ENCODE results near the gene DSCAM.

DSCAM gene

DNA sequence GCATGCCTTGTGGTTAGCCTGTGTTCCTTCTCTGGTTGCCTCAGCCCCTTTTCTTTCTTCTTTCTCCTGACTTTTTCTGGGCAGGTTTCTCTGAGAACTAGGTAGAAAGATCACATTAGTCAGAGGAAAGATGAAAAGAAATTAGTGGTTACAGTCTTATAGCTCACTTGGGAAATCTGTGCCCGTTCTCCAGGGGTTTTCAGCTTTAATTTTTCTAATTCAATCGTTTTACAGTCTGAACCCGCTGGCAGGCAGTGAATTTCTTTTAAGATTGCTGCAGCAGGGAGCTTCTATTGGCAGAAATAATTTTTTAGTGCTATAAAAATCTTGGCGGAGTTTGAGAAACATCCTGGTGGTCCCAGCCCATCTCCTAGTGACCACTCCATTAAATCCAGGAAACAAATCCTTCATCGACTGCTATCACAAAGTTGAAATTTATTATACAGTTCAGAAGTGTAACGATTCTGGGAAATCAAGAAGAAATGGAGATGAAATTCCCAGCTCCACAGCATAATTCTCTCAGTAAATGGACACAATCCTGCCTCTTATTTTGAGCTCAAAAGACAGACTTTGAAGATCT, 866.6 kb downstream of the DSCAM start:
- no peak for TF ChIP-seq USF1 (IDR thresholded peaks at IDR 0.05)
- no peak for TF ChIP-seq TAF1 (IDR thresholded peaks at IDR 0.05; ENCODE audit: low read depth)
- no peak for TF ChIP-seq FOXM1 (IDR thresholded peaks at IDR 0.05; ENCODE audit: borderline replicate concordance, low read depth)
- TF ChIP-seq RAD21 (IDR thresholded peaks at IDR 0.05; ENCODE audit: low read depth): no peak
- TF ChIP-seq TCF12 (IDR thresholded peaks at IDR 0.05; ENCODE audit: low read depth): no peak
- TF ChIP-seq, protein P1, sequence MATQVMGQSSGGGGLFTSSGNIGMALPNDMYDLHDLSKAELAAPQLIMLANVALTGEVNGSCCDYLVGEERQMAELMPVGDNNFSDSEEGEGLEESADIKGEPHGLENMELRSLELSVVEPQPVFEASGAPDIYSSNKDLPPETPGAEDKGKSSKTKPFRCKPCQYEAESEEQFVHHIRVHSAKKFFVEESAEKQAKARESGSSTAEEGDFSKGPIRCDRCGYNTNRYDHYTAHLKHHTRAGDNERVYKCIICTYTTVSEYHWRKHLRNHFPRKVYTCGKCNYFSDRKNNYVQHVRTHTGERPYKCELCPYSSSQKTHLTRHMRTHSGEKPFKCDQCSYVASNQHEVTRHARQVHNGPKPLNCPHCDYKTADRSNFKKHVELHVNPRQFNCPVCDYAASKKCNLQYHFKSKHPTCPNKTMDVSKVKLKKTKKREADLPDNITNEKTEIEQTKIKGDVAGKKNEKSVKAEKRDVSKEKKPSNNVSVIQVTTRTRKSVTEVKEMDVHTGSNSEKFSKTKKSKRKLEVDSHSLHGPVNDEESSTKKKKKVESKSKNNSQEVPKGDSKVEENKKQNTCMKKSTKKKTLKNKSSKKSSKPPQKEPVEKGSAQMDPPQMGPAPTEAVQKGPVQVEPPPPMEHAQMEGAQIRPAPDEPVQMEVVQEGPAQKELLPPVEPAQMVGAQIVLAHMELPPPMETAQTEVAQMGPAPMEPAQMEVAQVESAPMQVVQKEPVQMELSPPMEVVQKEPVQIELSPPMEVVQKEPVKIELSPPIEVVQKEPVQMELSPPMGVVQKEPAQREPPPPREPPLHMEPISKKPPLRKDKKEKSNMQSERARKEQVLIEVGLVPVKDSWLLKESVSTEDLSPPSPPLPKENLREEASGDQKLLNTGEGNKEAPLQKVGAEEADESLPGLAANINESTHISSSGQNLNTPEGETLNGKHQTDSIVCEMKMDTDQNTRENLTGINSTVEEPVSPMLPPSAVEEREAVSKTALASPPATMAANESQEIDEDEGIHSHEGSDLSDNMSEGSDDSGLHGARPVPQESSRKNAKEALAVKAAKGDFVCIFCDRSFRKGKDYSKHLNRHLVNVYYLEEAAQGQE (IDR thresholded peaks at IDR 0.05; ENCODE audit: low read depth): no peak
- TF ChIP-seq EP300 (IDR thresholded peaks at IDR 0.05; ENCODE audit: borderline replicate concordance): no peak
- no peak for TF ChIP-seq EGR1 (IDR thresholded peaks at IDR 0.05)
- no peak for TF ChIP-seq ZBTB7A (IDR thresholded peaks at IDR 0.05; ENCODE audit: low read depth)
- TF ChIP-seq TEAD4 (IDR thresholded peaks at IDR 0.05): no peak
- TF ChIP-seq YY1 (IDR thresholded peaks at IDR 0.05; ENCODE audit: low read depth): no peak
- TF ChIP-seq NFIC (IDR thresholded peaks at IDR 0.05): no peak

GRCh38 chr21:39979321-39979720, 867.6 kb downstream of the DSCAM start:
- 0 out of 2 replicates have a peak, but pooled peaks have one; percentile 5 for TF ChIP-seq USF1 (IDR thresholded peaks at IDR 0.05)
- no peak for TF ChIP-seq EP300 (IDR thresholded peaks at IDR 0.05; ENCODE audit: borderline replicate concordance)
- TF ChIP-seq ZBTB7A (IDR thresholded peaks at IDR 0.05; ENCODE audit: low read depth): no peak
- TF ChIP-seq, protein P2, sequence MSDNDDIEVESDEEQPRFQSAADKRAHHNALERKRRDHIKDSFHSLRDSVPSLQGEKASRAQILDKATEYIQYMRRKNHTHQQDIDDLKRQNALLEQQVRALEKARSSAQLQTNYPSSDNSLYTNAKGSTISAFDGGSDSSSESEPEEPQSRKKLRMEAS (IDR thresholded peaks at IDR 0.05): no peak
- no peak for TF ChIP-seq CEBPB (IDR thresholded peaks at IDR 0.05)

DNA sequence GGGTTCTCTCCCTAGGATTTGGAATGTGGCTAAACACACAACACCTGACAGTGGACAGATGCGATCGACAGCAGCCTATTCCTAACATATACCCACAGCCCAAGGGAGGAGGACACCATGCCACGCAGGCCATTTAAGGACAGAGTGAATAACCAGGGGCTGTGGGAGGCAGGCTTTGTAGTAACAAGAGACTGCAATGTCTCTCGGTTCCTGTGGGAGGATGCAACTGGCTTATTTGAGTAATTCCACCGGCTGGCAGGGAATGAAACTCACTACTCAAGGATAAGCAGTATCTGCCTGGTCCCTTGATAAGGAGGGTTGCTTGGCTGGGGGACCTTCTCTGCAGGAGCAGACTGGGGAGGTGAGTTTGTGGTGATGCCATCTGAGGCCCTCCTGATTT, 870.2 kb downstream of the DSCAM start:
- TF ChIP-seq FOXM1 (IDR thresholded peaks at IDR 0.05; ENCODE audit: borderline replicate concordance, low read depth) (no peak), CEBPB (IDR thresholded peaks at IDR 0.05) (no peak)

DNA sequence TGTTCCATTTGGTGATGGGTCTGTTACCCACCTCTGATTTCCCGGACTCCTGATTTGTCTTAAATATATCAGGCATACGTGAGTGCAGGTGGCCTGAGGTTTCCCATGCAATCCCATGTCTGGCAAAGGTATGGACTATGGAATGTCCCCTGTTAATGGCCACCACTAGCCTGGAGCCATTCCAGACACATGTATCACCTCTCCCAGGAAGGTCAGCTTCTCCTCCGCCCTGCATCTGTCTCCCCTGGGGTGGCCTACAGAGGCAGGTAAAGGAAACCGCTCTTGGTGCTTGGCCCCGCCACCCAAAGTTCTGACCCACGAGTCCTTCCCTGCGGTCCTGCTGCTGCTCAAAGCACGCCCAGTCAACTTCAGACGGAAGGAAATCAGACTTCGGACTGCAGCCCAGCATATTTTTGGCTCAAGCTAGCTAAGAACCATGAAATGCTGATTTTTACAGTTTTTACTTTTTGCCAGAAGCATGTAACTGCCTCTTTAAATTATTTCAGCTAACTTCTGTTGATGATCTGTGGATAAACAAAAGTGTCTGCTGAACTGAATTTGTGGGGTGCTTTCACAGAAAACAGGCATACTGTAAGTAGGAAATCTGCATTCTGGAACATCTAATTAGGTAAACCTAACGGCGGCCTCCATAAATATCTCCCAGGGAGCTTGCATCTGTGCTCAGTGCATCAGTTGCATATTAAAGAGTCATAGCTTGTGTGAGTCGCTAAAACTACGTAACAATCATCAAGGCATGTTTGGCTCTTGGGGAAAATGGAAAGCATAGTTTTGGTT, 873.8 kb downstream of the DSCAM start:
- TF ChIP-seq ZBTB7A (IDR thresholded peaks at IDR 0.05; ENCODE audit: low read depth) (no peak), NFIC (IDR thresholded peaks at IDR 0.05) (no peak), CREB1 (IDR thresholded peaks at IDR 0.05; ENCODE audit: low read depth) (no peak), YY1 (IDR thresholded peaks at IDR 0.05; ENCODE audit: low read depth) (no peak), FOXM1 (IDR thresholded peaks at IDR 0.05; ENCODE audit: borderline replicate concordance, low read depth) (no peak), EGR1 (IDR thresholded peaks at IDR 0.05) (no peak), EP300 (IDR thresholded peaks at IDR 0.05; ENCODE audit: borderline replicate concordance) (no peak), TCF12 (IDR thresholded peaks at IDR 0.05; ENCODE audit: low read depth) (no peak), USF1 (IDR thresholded peaks at IDR 0.05) (no peak), CEBPB (IDR thresholded peaks at IDR 0.05) (no peak), RAD21 (IDR thresholded peaks at IDR 0.05; ENCODE audit: low read depth) (no peak), TEAD4 (IDR thresholded peaks at IDR 0.05) (no peak), TAF1 (IDR thresholded peaks at IDR 0.05; ENCODE audit: low read depth) (no peak)
- TF ChIP-seq, protein P2 (IDR thresholded peaks at IDR 0.05): no peak
- TF ChIP-seq, protein P1 (IDR thresholded peaks at IDR 0.05; ENCODE audit: low read depth): no peak

DNA sequence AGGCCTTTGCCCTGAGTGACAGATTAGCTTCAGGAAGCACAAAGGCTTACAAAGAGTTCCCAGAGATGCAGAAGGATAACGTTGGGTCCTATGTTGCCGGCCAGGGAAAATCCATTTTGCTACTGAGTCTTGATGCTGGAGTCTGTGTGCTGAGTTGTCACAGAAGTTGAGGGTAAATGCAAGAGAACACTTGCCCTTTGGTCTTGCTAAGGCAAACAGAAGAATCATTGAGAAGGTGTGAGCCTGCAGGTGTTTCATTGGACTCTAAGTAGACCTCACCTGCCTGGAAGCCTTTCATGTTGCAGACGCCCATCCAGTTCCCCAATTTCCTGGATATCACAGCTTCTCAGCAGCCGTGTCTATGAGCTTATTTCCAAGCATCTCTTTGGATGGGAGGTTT, 874.5 kb downstream of the DSCAM start:
- TF ChIP-seq TCF12 (IDR thresholded peaks at IDR 0.05; ENCODE audit: low read depth): no peak
- TF ChIP-seq USF1 (IDR thresholded peaks at IDR 0.05): no peak
- TF ChIP-seq, protein P1 (IDR thresholded peaks at IDR 0.05; ENCODE audit: low read depth): no peak
- TF ChIP-seq YY1 (IDR thresholded peaks at IDR 0.05; ENCODE audit: low read depth): no peak
- TF ChIP-seq ZBTB7A (IDR thresholded peaks at IDR 0.05; ENCODE audit: low read depth): no peak
- no peak for TF ChIP-seq TAF1 (IDR thresholded peaks at IDR 0.05; ENCODE audit: low read depth)
- TF ChIP-seq FOXM1 (IDR thresholded peaks at IDR 0.05; ENCODE audit: borderline replicate concordance, low read depth): no peak
- TF ChIP-seq CEBPB (IDR thresholded peaks at IDR 0.05): no peak
- no peak for TF ChIP-seq EGR1 (IDR thresholded peaks at IDR 0.05)
- TF ChIP-seq, protein P2 (IDR thresholded peaks at IDR 0.05): no peak
- TF ChIP-seq RAD21 (IDR thresholded peaks at IDR 0.05; ENCODE audit: low read depth): no peak
- no peak for TF ChIP-seq TEAD4 (IDR thresholded peaks at IDR 0.05)
- no peak for TF ChIP-seq EP300 (IDR thresholded peaks at IDR 0.05; ENCODE audit: borderline replicate concordance)
- no peak for TF ChIP-seq CREB1 (IDR thresholded peaks at IDR 0.05; ENCODE audit: low read depth)
- TF ChIP-seq NFIC (IDR thresholded peaks at IDR 0.05): no peak

All from Ishikawa (cell line).